ENCODE data around the gene SDK2. TPM values are rescaled to one million over a fixed set of nuclear protein-coding genes. Genes with fewer than 3 reads are reported as not detected.
A peak's percentile ranks its signal among the peaks of the same experiment; 100 is the strongest.

Gene SDK2
- total and polyA plus RNA-seq, 2 experiments from 2014 or later, result 0.74 to 5.1 TPM

DNA sequence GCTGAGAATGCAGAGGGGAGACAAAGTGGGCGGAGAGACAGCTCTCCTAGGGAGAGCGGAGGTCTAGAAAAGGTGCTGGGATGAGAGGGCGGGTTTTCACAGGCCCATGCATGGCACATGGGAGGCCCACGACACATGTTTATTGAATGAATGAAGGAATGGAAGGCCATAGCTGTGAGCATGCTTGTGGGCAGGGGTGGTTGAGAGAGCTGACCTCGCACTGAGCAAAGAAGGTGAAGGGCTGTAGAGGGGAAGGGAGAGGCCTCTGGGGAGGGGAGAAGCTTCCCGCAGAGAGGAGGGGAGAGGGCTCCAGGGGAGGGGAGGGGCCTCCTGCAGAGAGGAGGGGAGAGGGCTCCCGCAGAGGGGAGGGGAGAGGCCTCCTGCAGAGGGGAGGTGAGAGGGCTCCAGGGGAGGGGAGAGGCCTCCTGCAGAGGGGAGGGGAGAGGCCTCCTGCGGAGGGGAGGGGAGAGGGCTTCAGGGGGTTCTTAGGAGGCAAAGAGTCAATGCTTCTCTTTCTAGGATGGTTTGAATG lies 27.3 kb downstream of the SDK2 start:
- Histone ChIP-seq H3K27ac (ENCODE audit: low read depth) (no peak overlapping the region), H3K9me2 (ENCODE audit: insufficient read depth) (no peaks in the 10 kb centered on the region), H3K4me2 (peak overlapping the region; percentile 60)

More for the DNA sequence above, 27.3 kb downstream of the SDK2 start:
- peaks cover 14% of the 10 kb centered on the region for H3K36me3 Mint-ChIP-seq (ENCODE audit: low read depth)
- H3K4me3 Mint-ChIP-seq, result no peak overlapping the region
- no peak for DNase-seq (ENCODE audit: low spot score)
- H3K27me3 Mint-ChIP-seq (ENCODE audit: insufficient read depth, low read depth, poor library complexity), result peaks cover 7% of the 10 kb centered on the region
- H3K4me1 Mint-ChIP-seq, result peaks cover 40% of the 10 kb centered on the region
- H3K4me1 ChIP-seq (ENCODE audit: insufficient read depth), result peaks cover 43% of the 10 kb centered on the region
- TF ChIP-seq ZNF114 (CRISPR knock-in tag; IDR thresholded peaks at IDR 0.05) (no peak), EZH2phosphoT487 (IDR thresholded peaks at IDR 0.05; ENCODE audit: unreplicated experiment) (no peak), STAT1 (IDR thresholded peaks at IDR 0.05; ENCODE audit: unreplicated experiment) (no peak), JUNB (IDR thresholded peaks at IDR 0.05; ENCODE audit: unreplicated experiment) (no peak), NANOG (IDR thresholded peaks at IDR 0.05; ENCODE audit: borderline replicate concordance) (no peak), EZH2 (IDR thresholded peaks at IDR 0.05; ENCODE audit: low read depth, unreplicated experiment) (no peak)
- TF ChIP-seq, protein P1, sequence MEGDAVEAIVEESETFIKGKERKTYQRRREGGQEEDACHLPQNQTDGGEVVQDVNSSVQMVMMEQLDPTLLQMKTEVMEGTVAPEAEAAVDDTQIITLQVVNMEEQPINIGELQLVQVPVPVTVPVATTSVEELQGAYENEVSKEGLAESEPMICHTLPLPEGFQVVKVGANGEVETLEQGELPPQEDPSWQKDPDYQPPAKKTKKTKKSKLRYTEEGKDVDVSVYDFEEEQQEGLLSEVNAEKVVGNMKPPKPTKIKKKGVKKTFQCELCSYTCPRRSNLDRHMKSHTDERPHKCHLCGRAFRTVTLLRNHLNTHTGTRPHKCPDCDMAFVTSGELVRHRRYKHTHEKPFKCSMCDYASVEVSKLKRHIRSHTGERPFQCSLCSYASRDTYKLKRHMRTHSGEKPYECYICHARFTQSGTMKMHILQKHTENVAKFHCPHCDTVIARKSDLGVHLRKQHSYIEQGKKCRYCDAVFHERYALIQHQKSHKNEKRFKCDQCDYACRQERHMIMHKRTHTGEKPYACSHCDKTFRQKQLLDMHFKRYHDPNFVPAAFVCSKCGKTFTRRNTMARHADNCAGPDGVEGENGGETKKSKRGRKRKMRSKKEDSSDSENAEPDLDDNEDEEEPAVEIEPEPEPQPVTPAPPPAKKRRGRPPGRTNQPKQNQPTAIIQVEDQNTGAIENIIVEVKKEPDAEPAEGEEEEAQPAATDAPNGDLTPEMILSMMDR (conservative IDR thresholded peaks at IDR 0.05; ENCODE audit: low read depth in 2 of 2), result no peak
- TF ChIP-seq, protein P2, sequence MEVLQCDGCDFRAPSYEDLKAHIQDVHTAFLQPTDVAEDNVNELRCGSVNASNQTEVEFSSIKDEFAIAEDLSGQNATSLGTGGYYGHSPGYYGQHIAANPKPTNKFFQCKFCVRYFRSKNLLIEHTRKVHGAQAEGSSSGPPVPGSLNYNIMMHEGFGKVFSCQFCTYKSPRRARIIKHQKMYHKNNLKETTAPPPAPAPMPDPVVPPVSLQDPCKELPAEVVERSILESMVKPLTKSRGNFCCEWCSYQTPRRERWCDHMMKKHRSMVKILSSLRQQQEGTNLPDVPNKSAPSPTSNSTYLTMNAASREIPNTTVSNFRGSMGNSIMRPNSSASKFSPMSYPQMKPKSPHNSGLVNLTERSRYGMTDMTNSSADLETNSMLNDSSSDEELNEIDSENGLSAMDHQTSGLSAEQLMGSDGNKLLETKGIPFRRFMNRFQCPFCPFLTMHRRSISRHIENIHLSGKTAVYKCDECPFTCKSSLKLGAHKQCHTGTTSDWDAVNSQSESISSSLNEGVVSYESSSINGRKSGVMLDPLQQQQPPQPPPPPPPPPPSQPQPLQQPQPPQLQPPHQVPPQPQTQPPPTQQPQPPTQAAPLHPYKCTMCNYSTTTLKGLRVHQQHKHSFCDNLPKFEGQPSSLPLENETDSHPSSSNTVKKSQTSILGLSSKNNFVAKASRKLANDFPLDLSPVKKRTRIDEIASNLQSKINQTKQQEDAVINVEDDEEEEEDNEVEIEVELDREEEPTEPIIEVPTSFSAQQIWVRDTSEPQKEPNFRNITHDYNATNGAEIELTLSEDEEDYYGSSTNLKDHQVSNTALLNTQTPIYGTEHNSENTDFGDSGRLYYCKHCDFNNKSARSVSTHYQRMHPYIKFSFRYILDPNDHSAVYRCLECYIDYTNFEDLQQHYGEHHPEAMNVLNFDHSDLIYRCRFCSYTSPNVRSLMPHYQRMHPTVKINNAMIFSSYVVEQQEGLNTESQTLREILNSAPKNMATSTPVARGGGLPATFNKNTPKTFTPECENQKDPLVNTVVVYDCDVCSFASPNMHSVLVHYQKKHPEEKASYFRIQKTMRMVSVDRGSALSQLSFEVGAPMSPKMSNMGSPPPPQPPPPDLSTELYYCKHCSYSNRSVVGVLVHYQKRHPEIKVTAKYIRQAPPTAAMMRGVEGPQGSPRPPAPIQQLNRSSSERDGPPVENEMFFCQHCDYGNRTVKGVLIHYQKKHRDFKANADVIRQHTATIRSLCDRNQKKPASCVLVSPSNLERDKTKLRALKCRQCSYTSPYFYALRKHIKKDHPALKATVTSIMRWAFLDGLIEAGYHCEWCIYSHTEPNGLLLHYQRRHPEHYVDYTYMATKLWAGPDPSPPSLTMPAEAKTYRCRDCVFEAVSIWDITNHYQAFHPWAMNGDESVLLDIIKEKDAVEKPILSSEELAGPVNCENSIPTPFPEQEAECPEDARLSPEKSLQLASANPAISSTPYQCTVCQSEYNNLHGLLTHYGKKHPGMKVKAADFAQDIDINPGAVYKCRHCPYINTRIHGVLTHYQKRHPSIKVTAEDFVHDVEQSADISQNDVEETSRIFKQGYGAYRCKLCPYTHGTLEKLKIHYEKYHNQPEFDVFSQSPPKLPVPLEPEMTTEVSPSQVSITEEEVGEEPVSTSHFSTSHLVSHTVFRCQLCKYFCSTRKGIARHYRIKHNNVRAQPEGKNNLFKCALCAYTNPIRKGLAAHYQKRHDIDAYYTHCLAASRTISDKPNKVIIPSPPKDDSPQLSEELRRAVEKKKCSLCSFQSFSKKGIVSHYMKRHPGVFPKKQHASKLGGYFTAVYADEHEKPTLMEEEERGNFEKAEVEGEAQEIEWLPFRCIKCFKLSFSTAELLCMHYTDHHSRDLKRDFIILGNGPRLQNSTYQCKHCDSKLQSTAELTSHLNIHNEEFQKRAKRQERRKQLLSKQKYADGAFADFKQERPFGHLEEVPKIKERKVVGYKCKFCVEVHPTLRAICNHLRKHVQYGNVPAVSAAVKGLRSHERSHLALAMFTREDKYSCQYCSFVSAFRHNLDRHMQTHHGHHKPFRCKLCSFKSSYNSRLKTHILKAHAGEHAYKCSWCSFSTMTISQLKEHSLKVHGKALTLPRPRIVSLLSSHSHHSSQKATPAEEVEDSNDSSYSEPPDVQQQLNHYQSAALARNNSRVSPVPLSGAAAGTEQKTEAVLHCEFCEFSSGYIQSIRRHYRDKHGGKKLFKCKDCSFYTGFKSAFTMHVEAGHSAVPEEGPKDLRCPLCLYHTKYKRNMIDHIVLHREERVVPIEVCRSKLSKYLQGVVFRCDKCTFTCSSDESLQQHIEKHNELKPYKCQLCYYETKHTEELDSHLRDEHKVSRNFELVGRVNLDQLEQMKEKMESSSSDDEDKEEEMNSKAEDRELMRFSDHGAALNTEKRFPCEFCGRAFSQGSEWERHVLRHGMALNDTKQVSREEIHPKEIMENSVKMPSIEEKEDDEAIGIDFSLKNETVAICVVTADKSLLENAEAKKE (CRISPR knock-in tag; IDR thresholded peaks at IDR 0.05), result no peak
- TF ChIP-seq, protein P3, sequence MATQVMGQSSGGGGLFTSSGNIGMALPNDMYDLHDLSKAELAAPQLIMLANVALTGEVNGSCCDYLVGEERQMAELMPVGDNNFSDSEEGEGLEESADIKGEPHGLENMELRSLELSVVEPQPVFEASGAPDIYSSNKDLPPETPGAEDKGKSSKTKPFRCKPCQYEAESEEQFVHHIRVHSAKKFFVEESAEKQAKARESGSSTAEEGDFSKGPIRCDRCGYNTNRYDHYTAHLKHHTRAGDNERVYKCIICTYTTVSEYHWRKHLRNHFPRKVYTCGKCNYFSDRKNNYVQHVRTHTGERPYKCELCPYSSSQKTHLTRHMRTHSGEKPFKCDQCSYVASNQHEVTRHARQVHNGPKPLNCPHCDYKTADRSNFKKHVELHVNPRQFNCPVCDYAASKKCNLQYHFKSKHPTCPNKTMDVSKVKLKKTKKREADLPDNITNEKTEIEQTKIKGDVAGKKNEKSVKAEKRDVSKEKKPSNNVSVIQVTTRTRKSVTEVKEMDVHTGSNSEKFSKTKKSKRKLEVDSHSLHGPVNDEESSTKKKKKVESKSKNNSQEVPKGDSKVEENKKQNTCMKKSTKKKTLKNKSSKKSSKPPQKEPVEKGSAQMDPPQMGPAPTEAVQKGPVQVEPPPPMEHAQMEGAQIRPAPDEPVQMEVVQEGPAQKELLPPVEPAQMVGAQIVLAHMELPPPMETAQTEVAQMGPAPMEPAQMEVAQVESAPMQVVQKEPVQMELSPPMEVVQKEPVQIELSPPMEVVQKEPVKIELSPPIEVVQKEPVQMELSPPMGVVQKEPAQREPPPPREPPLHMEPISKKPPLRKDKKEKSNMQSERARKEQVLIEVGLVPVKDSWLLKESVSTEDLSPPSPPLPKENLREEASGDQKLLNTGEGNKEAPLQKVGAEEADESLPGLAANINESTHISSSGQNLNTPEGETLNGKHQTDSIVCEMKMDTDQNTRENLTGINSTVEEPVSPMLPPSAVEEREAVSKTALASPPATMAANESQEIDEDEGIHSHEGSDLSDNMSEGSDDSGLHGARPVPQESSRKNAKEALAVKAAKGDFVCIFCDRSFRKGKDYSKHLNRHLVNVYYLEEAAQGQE (IDR thresholded peaks at IDR 0.05; ENCODE audit: unreplicated experiment), result no peak
- no peaks in the 10 kb centered on the region for H3K79me2 ChIP-seq (replicated peaks; ENCODE audit: insufficient read depth)
- H3K36me3 ChIP-seq (ENCODE audit: insufficient read depth), result peaks cover 3% of the 10 kb centered on the region; the same call in 1 of the 2 replicates
- no peak overlapping the region for H3K4me3 ChIP-seq
- no peaks in the 10 kb centered on the region for H3K27me3 ChIP-seq (ENCODE audit: insufficient read depth)
- H3F3A ChIP-seq (replicated peaks; ENCODE audit: low read depth), result peaks cover 7% of the 10 kb centered on the region; the same call in 1 of the 2 replicates
- H3K9me3 Mint-ChIP-seq, result peaks cover 16% of the 10 kb centered on the region
- H2AFZ ChIP-seq, result peak overlapping the region; percentile 43; the same call in 1 of the 2 replicates
- ATAC-seq, result no peak
- no peaks in the 10 kb centered on the region for H4K20me1 ChIP-seq (replicated peaks; ENCODE audit: insufficient read depth)
- H3K27ac Mint-ChIP-seq, result peak overlapping the region; percentile 22
